Stomach (tissue), 4 donors: ENCODE data around the gene CREB3L1.

Source experiments
- CTCF ChIP-seq, 7 experiments: fragments of 450-650 bp in 4 of 7; fragments of 200-600 bp in 3 of 7; sonication (generic) in 3 of 7; IDR thresholded peaks; one replicate each; pipeline ENCODE4 v1.5.1; 2016 to 2019; ENCODE audit warnings: antibody characterized with exemption in 7 of 7, control low read depth in 2 of 7, mild to moderate bottlenecking in 1 of 7
- POLR2A ChIP-seq, 4 donors: fragments of 450-650 bp; IDR thresholded peaks; one replicate each; pipeline ENCODE4 v1.6.1; 2016; ENCODE audit warnings: antibody characterized with exemption in 4 of 4, control low read depth in 2 of 4, mild to moderate bottlenecking in 1 of 4, moderate library complexity in 1 of 4
- POLR2AphosphoS5 ChIP-seq, 3 donors: sonication (generic); formaldehyde crosslinking; IDR thresholded peaks; one replicate each; pipeline ENCODE4 v1.6.1; 2016; ENCODE audit warnings: antibody characterized with exemption in 3 of 3

GRCh38 chr11:46238078-46238966 is 39.1 kb upstream of the CREB3L1 start:
- TF ChIP-seq CTCF (IDR thresholded peaks at IDR 0.05): no peak
- no peak for TF ChIP-seq POLR2A (IDR thresholded peaks at IDR 0.05)
- TF ChIP-seq POLR2AphosphoS5 (IDR thresholded peaks at IDR 0.05): no peak
